ENCODE data around the gene TMEM81.

GRCh38 chr1:205127646-205128045 lies 43.4 kb upstream of the TMEM81 start:
- TF ChIP-seq, protein P1, sequence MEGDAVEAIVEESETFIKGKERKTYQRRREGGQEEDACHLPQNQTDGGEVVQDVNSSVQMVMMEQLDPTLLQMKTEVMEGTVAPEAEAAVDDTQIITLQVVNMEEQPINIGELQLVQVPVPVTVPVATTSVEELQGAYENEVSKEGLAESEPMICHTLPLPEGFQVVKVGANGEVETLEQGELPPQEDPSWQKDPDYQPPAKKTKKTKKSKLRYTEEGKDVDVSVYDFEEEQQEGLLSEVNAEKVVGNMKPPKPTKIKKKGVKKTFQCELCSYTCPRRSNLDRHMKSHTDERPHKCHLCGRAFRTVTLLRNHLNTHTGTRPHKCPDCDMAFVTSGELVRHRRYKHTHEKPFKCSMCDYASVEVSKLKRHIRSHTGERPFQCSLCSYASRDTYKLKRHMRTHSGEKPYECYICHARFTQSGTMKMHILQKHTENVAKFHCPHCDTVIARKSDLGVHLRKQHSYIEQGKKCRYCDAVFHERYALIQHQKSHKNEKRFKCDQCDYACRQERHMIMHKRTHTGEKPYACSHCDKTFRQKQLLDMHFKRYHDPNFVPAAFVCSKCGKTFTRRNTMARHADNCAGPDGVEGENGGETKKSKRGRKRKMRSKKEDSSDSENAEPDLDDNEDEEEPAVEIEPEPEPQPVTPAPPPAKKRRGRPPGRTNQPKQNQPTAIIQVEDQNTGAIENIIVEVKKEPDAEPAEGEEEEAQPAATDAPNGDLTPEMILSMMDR (IDR thresholded peaks at IDR 0.05), result no peak
- no peak for TF ChIP-seq EZH2phosphoT487 (IDR thresholded peaks at IDR 0.05)
- no peak for TF ChIP-seq EZH2 (IDR thresholded peaks at IDR 0.05)

All from neural progenitor cell (in vitro differentiated cells).